Mucosa of descending colon (tissue), 3 donors: ENCODE measurements around the gene RMC1. TPM values are rescaled to one million over a fixed set of nuclear protein-coding genes. Genes with fewer than 3 reads are reported as not detected.
A peak's percentile ranks its signal among the peaks of the same experiment; 100 is the strongest.

Experiments used
- ATAC-seq: fragments of 200-7000 bp; cut with Tn5 transposase; one replicate; pipeline ENCODE4 v1.9.1; 2020; ENCODE audit warnings: mild to moderate bottlenecking, moderate library complexity
- DNase-seq, 3 donors: peaks; one replicate each; pipeline ENCODE4 v3.0.0-alpha.2; 2020
- H3K36me3 ChIP-seq: fragments of 200-600 bp; one replicate; pipeline ENCODE4 v1.8.0; 2021; ENCODE audit warnings: low read depth, mild to moderate bottlenecking
- H3K4me1 ChIP-seq: fragments of 200-600 bp; one replicate; pipeline ENCODE4 v1.8.0; 2021; ENCODE audit warnings: low read depth, mild to moderate bottlenecking
- H3K4me3 ChIP-seq: fragments of 200-600 bp; one replicate; pipeline ENCODE4 v1.8.0; 2021; ENCODE audit warnings: mild to moderate bottlenecking
- H3K9me3 ChIP-seq: fragments of 200-600 bp; one replicate; pipeline ENCODE4 v1.8.0; 2021; ENCODE audit warnings: mild to moderate bottlenecking
- CTCF ChIP-seq: fragments of 200-600 bp; IDR thresholded peaks from one replicate; pipeline ENCODE4 v1.8.0; 2022; ENCODE audit warnings: antibody characterized with exemption, mild to moderate bottlenecking
- intact Hi-C, 2 donors: fragments of 100-400 bp; cut with DNase I in 1 of 2; cut with micrococcal nuclease in 1 of 2; formaldehyde crosslinking; loops; one replicate each; pipeline versions ENCODE4 v1.11.0 to v1.11.1; 2022; cut with DNase I, micrococcal nuclease
- total RNA-seq, 3 donors: library from RNA; stranded (reverse); fragmentation: NEBNext Ultra II Directional in 2 of 3; extraction: Animal tissue kit (Norgen Biotek cat#: 25700) in 2 of 3; gene quantifications; one replicate each; pipeline versions ENCODE4 v1.2.1 to v1.2.4, GENCODE V29; 2021 to 2023
- donor health status: DM: no; HTN: no; CAD: no; lungs with moderate emphysema.
- donor health status: DM: no; HTN: no; CAD: no.
- donor health status: DM: no; HTN: yes; CAD: no.

The RMC1 gene
- total RNA-seq, 3 donors from 2014 or later: 30.4 to 33.5 (median 30.5) TPM

GRCh38 chr18:23460285-23461273, 42.7 kb upstream of the RMC1 start:
- H3K4me3 ChIP-seq: no peak overlapping the region
- no peaks in the 10 kb centered on the region for H3K36me3 ChIP-seq
- intact Hi-C loops: no loop called here
- ATAC-seq (peak; percentile 91), DNase-seq (peak in 1 of 3 donors; percentile 67)
- TF ChIP-seq CTCF: no peak
- no peaks in the 10 kb centered on the region for H3K9me3 ChIP-seq
- H3K4me1 ChIP-seq: peaks cover 41% of the 10 kb centered on the region

- no peaks in the 10 kb centered on the region for H3K9me3 ChIP-seq
- peaks cover under 1% of the 10 kb centered on the region for H3K36me3 ChIP-seq
- TF ChIP-seq CTCF: no peak
- intact Hi-C loops: no loop called here
- H3K4me1 ChIP-seq: peaks cover 35% of the 10 kb centered on the region
- ATAC-seq: no peak
- no peak overlapping the region for H3K4me3 ChIP-seq
- DNase-seq: no peak
Measured at GRCh38 chr18:23462876-23463275, 40.4 kb upstream of the RMC1 start.

- H3K36me3 ChIP-seq: peaks cover 19% of the 10 kb centered on the region
- no peaks in the 10 kb centered on the region for H3K4me1 ChIP-seq
- intact Hi-C loops: no loop called here
- no peaks in the 10 kb centered on the region for H3K9me3 ChIP-seq
- ATAC-seq: peak; percentile 28
- TF ChIP-seq CTCF: no peak
- no peak overlapping the region for H3K4me3 ChIP-seq
- no peak for DNase-seq
Measured at GRCh38 chr18:23468753-23469459, 34.4 kb upstream of the RMC1 start.

- no peak for TF ChIP-seq CTCF
- Histone ChIP-seq H3K9me3 (no peaks in the 10 kb centered on the region), H3K36me3 (peaks cover 27% of the 10 kb centered on the region), H3K4me3 (no peak overlapping the region), H3K4me1 (no peaks in the 10 kb centered on the region)
- DNase-seq (no peak), ATAC-seq (no peak)
- intact Hi-C loops: no loop called here
Measured at GRCh38 chr18:23470620-23471387, 32.5 kb upstream of the RMC1 start.

GRCh38 chr18:23471486-23471885, 31.8 kb upstream of the RMC1 start:
- Histone ChIP-seq H3K4me3 (no peak overlapping the region), H3K4me1 (no peaks in the 10 kb centered on the region), H3K36me3 (peaks cover 27% of the 10 kb centered on the region), H3K9me3 (no peaks in the 10 kb centered on the region)
- no peak for ATAC-seq
- no peak for TF ChIP-seq CTCF
- no peak for DNase-seq
- intact Hi-C loops: no loop called here
